A673 (cell line): ENCODE data around the gene LEFTY1.

Experiments
- EZH2 ChIP-seq: fragments of 200-600 bp; sonication (generic); IDR thresholded peaks from 2 replicates; pipeline ENCODE4 v1.6.1; 2017; ENCODE audit warnings: borderline replicate concordance, low read depth, mild to moderate bottlenecking, mixed read lengths, antibody characterized with exemption, low read length; ENCODE audit not compliant: poor library complexity, severe bottlenecking
- TF ChIP-seq, protein P1 (sequence below): fragments of 300-800, 200-600 bp; sonication (generic); conservative IDR thresholded peaks from 2 replicates; pipeline ENCODE4 v1.5.1; 2017; ENCODE audit warnings: low read depth, mild to moderate bottlenecking, antibody characterized with exemption, low read length, moderate library complexity, mixed read lengths

DNA sequence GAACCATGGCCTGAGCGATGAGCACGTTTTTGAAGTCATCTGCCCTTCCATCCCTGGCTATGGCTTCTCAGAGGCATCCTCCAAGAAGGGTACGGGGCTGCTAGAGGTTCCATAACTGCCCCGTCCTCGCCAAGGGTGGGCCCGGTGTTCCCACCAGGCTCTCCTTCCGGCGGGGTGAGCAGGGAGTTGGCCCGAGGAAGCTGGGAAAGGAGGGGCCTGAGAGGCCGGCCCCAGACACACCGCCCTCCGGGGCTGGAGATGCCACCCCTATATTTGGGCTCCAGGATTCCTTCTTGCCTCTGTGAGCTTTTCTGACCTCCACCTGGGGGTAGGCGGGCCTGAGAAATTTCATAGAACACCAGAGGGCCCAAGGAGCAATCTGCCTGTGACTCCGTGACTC is 50.2 kb downstream of the LEFTY1 start:
- TF ChIP-seq, protein P1, sequence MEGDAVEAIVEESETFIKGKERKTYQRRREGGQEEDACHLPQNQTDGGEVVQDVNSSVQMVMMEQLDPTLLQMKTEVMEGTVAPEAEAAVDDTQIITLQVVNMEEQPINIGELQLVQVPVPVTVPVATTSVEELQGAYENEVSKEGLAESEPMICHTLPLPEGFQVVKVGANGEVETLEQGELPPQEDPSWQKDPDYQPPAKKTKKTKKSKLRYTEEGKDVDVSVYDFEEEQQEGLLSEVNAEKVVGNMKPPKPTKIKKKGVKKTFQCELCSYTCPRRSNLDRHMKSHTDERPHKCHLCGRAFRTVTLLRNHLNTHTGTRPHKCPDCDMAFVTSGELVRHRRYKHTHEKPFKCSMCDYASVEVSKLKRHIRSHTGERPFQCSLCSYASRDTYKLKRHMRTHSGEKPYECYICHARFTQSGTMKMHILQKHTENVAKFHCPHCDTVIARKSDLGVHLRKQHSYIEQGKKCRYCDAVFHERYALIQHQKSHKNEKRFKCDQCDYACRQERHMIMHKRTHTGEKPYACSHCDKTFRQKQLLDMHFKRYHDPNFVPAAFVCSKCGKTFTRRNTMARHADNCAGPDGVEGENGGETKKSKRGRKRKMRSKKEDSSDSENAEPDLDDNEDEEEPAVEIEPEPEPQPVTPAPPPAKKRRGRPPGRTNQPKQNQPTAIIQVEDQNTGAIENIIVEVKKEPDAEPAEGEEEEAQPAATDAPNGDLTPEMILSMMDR: no peak
- no peak for TF ChIP-seq EZH2
